Lower lobe of right lung (tissue), 2 donors: Measurements from ENCODE around the gene MTUS2. TPM values are rescaled to one million over a fixed set of nuclear protein-coding genes. Genes with fewer than 3 reads are reported as not detected.

Experiments used
- ATAC-seq, 2 donors: fragments of 200-7000 bp; cut with Tn5 transposase; one replicate each; pipeline ENCODE4 v1.9.1; 2020 to 2022; ENCODE audit warnings: mild to moderate bottlenecking in 2 of 2, moderate library complexity in 2 of 2
- DNase-seq: peaks from one replicate; pipeline ENCODE4 v3.0.0-alpha.2; 2020
- H3K27ac ChIP-seq: fragments of 200-600 bp; one replicate; pipeline ENCODE4 v1.8.0; 2022
- H3K27me3 ChIP-seq: fragments of 200-600 bp; one replicate; pipeline ENCODE4 v1.8.0; 2022; ENCODE audit warnings: low read depth
- H3K36me3 ChIP-seq: fragments of 200-600 bp; one replicate; pipeline ENCODE4 v1.8.0; 2022; ENCODE audit warnings: mild to moderate bottlenecking
- H3K4me1 ChIP-seq: fragments of 200-600 bp; one replicate; pipeline ENCODE4 v1.8.0; 2022
- H3K4me3 ChIP-seq: fragments of 200-600 bp; one replicate; pipeline ENCODE4 v1.8.0; 2022; ENCODE audit warnings: mild to moderate bottlenecking
- H3K9me3 ChIP-seq: fragments of 200-600 bp; one replicate; pipeline ENCODE4 v1.8.0; 2022
- intact Hi-C: fragments of 100-400 bp; cut with DNase I; formaldehyde crosslinking; loops from one replicate; pipeline ENCODE4 v1.11.0; 2022
- total RNA-seq: library from RNA; stranded (reverse); fragmentation: NEBNext Ultra II Directional; extraction: Animal tissue kit (Norgen Biotek cat#: 25700); gene quantifications from one replicate; pipeline ENCODE4 v1.2.1, GENCODE V29; 2021
- TF ChIP-seq, protein P1 (sequence below): fragments of 200-600 bp; IDR thresholded peaks from one replicate; pipeline ENCODE4 v1.8.0; 2022; ENCODE audit warnings: antibody characterized with exemption, mild to moderate bottlenecking
- donor health status: DM: no; HTN: yes; CAD: no; lungs with severe emphysema.

MTUS2 gene
- total RNA-seq, 1 donor from 2014 or later: 0.21 TPM

DNA sequence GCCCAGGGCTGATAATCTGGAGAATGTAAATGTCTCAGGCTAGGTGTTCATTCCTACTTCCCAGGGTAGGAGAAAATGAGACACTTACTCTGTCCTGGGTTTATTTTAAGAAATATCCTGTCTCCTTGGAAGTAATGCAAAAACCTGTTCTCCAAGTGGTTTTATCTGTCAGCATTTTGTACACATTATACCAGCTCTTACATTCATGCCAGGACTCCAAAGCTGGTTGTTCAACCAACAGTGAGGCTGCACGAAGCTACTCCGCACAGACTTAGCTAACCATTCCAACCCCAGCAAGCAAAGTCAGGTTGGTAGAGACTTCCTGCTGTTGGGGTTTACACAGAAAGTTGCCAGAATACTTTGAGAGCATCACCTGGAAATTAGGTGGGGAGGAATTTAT lies 719.7 kb downstream of the MTUS2 start:
- ATAC-seq (no peak), DNase-seq (no peak)
- Histone ChIP-seq H3K9me3 (no peaks in the 10 kb centered on the region), H3K4me3 (no peak overlapping the region), H3K27ac (no peak overlapping the region), H3K4me1 (no peaks in the 10 kb centered on the region), H3K27me3 (no peaks in the 10 kb centered on the region), H3K36me3 (peaks cover 7% of the 10 kb centered on the region)
- TF ChIP-seq, protein P1, sequence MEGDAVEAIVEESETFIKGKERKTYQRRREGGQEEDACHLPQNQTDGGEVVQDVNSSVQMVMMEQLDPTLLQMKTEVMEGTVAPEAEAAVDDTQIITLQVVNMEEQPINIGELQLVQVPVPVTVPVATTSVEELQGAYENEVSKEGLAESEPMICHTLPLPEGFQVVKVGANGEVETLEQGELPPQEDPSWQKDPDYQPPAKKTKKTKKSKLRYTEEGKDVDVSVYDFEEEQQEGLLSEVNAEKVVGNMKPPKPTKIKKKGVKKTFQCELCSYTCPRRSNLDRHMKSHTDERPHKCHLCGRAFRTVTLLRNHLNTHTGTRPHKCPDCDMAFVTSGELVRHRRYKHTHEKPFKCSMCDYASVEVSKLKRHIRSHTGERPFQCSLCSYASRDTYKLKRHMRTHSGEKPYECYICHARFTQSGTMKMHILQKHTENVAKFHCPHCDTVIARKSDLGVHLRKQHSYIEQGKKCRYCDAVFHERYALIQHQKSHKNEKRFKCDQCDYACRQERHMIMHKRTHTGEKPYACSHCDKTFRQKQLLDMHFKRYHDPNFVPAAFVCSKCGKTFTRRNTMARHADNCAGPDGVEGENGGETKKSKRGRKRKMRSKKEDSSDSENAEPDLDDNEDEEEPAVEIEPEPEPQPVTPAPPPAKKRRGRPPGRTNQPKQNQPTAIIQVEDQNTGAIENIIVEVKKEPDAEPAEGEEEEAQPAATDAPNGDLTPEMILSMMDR: no peak
- intact Hi-C loops: no loop called here

DNA sequence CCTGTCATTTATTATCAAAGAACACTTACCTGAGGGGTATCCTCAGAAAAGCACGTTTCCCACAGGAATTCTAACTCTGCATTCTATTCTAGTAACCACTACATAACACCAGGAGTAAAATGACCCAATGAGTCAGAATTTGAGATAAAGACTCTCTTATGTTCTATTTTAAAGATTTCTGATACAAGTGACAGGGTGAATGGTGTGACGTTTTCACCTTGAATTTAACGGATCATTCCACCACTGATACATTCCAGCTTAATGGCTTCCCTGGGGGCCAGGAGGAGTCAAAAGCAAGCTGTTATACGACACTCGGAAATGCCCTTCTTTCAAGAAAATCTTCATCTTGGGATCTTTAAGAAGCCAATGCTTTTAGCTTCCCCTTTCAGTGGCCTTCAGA lies 720.2 kb downstream of the MTUS2 start:
- Histone ChIP-seq H3K27me3 (no peaks in the 10 kb centered on the region), H3K9me3 (no peaks in the 10 kb centered on the region), H3K4me3 (no peak overlapping the region), H3K36me3 (peaks cover 7% of the 10 kb centered on the region), H3K4me1 (no peaks in the 10 kb centered on the region), H3K27ac (no peak overlapping the region)
- ATAC-seq: no peak
- TF ChIP-seq, protein P1: no peak
- intact Hi-C loops: no loop called here
- no peak for DNase-seq

DNA sequence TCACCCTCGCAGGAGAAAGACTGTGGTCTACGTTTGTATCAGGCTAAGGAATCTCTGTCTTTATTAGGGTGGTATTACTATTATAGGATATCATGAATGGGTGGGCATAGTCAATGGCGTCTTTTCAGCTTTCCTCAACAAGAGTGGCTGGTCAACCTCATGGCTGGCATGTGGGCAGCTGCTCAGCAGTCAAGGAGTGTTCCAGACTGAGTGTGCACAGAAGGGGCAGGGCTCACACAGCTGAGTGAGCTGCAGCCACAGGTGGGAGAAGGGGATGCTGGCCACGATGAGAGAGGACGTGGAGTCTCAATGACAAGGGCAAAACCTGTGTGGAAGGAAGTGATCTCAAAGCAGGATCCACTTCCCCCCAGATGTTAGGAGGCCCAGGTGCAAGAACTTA lies 720.7 kb downstream of the MTUS2 start:
- H3K9me3 ChIP-seq: no peaks in the 10 kb centered on the region
- no peaks in the 10 kb centered on the region for H3K4me1 ChIP-seq
- TF ChIP-seq, protein P1: no peak
- H3K27me3 ChIP-seq: no peaks in the 10 kb centered on the region
- intact Hi-C loops: no loop called here
- DNase-seq (no peak), ATAC-seq (no peak)
- H3K36me3 ChIP-seq: peaks cover 4% of the 10 kb centered on the region
- H3K27ac ChIP-seq: no peak overlapping the region
- H3K4me3 ChIP-seq: no peak overlapping the region

DNA sequence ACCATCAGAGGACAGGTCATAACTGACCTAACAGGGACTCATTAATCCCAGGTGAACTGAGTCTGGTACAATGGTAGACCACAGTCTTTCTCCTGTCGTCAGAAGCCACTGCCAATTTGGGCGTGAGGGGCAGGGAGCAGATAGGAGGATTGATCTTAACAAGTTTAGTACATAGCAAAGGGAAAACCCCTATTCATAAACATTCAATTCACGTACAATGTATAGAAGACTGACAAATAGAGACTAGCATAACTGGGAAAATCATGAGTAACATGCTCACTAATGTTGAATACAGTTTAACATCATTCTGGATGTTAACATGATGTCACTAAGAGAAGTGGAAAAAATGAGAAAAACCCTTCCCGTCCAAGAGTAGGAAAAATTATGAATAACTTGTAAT lies 721.3 kb downstream of the MTUS2 start:
- intact Hi-C loops: no loop called here
- Histone ChIP-seq H3K4me1 (no peaks in the 10 kb centered on the region), H3K9me3 (no peaks in the 10 kb centered on the region), H3K4me3 (no peak overlapping the region), H3K36me3 (no peaks in the 10 kb centered on the region), H3K27ac (no peak overlapping the region), H3K27me3 (no peaks in the 10 kb centered on the region)
- ATAC-seq (no peak), DNase-seq (no peak)
- TF ChIP-seq, protein P1: no peak

DNA sequence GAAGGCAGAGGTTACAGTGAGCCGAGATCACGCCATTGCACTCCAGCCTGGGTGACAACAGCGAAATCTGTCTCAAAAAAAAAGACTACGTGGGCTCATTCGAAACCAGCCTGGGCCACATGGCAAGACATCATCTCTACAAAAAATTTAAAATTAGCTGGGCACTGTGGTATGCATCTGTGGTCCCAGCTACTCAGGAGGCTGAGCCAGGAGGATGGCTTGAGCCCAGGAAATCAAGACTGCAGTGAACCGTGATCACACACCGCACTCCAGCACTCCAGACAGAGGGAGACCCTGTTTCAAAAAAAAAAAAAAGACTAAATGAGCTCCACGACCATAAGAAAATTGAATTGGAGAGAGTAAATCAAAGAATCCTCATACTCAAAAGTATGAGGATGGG lies 722.2 kb downstream of the MTUS2 start:
- Histone ChIP-seq H3K36me3 (no peaks in the 10 kb centered on the region), H3K9me3 (no peaks in the 10 kb centered on the region), H3K4me3 (no peak overlapping the region), H3K4me1 (no peaks in the 10 kb centered on the region), H3K27me3 (no peaks in the 10 kb centered on the region), H3K27ac (no peak overlapping the region)
- DNase-seq (no peak), ATAC-seq (no peak)
- TF ChIP-seq, protein P1: no peak
- intact Hi-C loops: no loop called here
